HCT116 (cell line): ENCODE measurements around the gene HPCAL1. TPM values are rescaled to one million over a fixed set of nuclear protein-coding genes. Genes with fewer than 3 reads are reported as not detected.

Experiments used
- ATAC-seq: fragments of 200-7000 bp; cut with Tn5 transposase; 2 replicates; pipeline ENCODE4 v1.9.1; 2020; ENCODE audit warnings: mild to moderate bottlenecking, moderate library complexity
- BruUV-seq: library from RNA; stranded (reverse); fragments of 400-500 nt; replicated peaks from 2 replicates; lab custom pipeline; 2021; lab: Mats Ljungman, UMichigan
- CTCF ChIA-PET: fragments of 300-600 bp; sonication (Branson Sonifier 250); formaldehyde crosslinking; loops from one replicate; lab custom pipeline; 2021; ENCODE audit warnings: antibody characterized with exemption; lab: Charles Lee
- POLR2A ChIA-PET: fragments of 300-600, 350-600 bp; sonication (Branson Sonifier 250); formaldehyde crosslinking; loops from one replicate; lab custom pipeline; 2021; ENCODE audit warnings: antibody characterized with exemption; lab: Charles Lee
- RAD21 ChIA-PET, 2 experiments: fragments of 300-600 bp; sonication (Branson Sonifier 250); formaldehyde crosslinking; loops; one replicate each; lab custom pipeline; 2023; ENCODE audit warnings: low total read pairs in 2 of 2; ENCODE audit not compliant: uncharacterized antibody in 2 of 2, unreplicated experiment in 2 of 2, low non-redundant PET in 1 of 2; lab: Charles Lee
- DNase-seq: peaks from one replicate; pipeline ENCODE4 v3.0.0-alpha.2; 2010; ENCODE audit warnings: low read depth, low spot score
- H2AFZ ChIP-seq: fragments of 200-600 bp; shearing (Covaris generic), sonication (generic); 2 replicates; pipeline ENCODE4 v1.6.1; 2017; ENCODE audit warnings: low read depth, mixed run types, mixed read lengths, antibody characterized with exemption, low read length; ENCODE audit not compliant: poor library complexity, severe bottlenecking
- H3K27ac ChIP-seq: 2 replicates; pipeline ENCODE4 v1.5.1; 2012; ENCODE audit warnings: low read depth, low read length
- H3K27me3 ChIP-seq: fragments of 200-600 bp; sonication (generic); 2 replicates; pipeline ENCODE4 v1.6.1; 2016; ENCODE audit warnings: mixed run types, low read length, mixed read lengths; ENCODE audit not compliant: insufficient read depth
- H3K36me3 ChIP-seq, 2 experiments: fragments of 200-500 bp in 1 of 2; fragments of 200-600 bp in 1 of 2; sonication (Bioruptor generic) in 1 of 2; sonication (generic) in 1 of 2; 2 replicates each; pipeline versions ENCODE4 v1.5.1 to v1.6.1; 2014 to 2016; ENCODE audit warnings: low read length in 2 of 2, inconsistent platforms in 1 of 2, mixed read lengths in 1 of 2, mixed run types in 1 of 2; ENCODE audit not compliant: insufficient read depth in 2 of 2, control insufficient read depth in 1 of 2
- H3K4me1 ChIP-seq, 2 experiments: fragments of 200-600 bp in 1 of 2; sonication (generic) in 1 of 2; 2 replicates each; pipeline versions ENCODE4 v1.5.1 to v1.6.1; 2012 to 2017; ENCODE audit warnings: low read length in 2 of 2, inconsistent platforms in 1 of 2, mild to moderate bottlenecking in 1 of 2, mixed read lengths in 1 of 2, mixed run types in 1 of 2, moderate library complexity in 1 of 2; ENCODE audit not compliant: insufficient read depth in 2 of 2, control insufficient read depth in 1 of 2
- H3K4me2 ChIP-seq: fragments of 200-600 bp; sonication (generic); 2 replicates; pipeline ENCODE4 v1.6.1; 2017; ENCODE audit warnings: mixed run types, low read length, mixed read lengths
- H3K4me3 ChIP-seq, 2 experiments: fragments of 200-600 bp in 1 of 2; sonication (generic) in 1 of 2; replicated peaks in 1 of 2; 2 replicates each; pipeline ENCODE4 v1.5.1; 2011 to 2016; ENCODE audit warnings: low read length in 2 of 2, control low read depth in 1 of 2, low read depth in 1 of 2, mild to moderate bottlenecking in 1 of 2, mixed read lengths in 1 of 2, mixed run types in 1 of 2
- H3K79me2 ChIP-seq: fragments of 200-600 bp; sonication (generic); 2 replicates; pipeline ENCODE4 v1.6.1; 2017; ENCODE audit warnings: mild to moderate bottlenecking, mixed run types, low read length, moderate library complexity, mixed read lengths; ENCODE audit not compliant: insufficient read depth
- H3K9ac ChIP-seq: fragments of 200-600 bp; sonication (generic); 2 replicates; pipeline ENCODE4 v1.6.1; 2016; ENCODE audit warnings: low read length, mixed read lengths
- H3K9me2 ChIP-seq: fragments of 200-600 bp; sonication (generic), shearing (Covaris generic); 2 replicates; pipeline ENCODE4 v1.6.1; 2017; ENCODE audit warnings: mixed run types, mild to moderate bottlenecking, moderate library complexity; ENCODE audit not compliant: insufficient read depth
- H3K9me3 ChIP-seq, 2 experiments: fragments of 200-500 bp in 1 of 2; fragments of 200-600 bp in 1 of 2; sonication (Bioruptor generic) in 1 of 2; sonication (generic) in 1 of 2; 2 replicates each; pipeline ENCODE4 v1.6.1; 2014 to 2017; ENCODE audit warnings: low read length in 2 of 2, mixed read lengths in 2 of 2, inconsistent platforms in 1 of 2, low read depth in 1 of 2, mild to moderate bottlenecking in 1 of 2, mixed run types in 1 of 2, moderate library complexity in 1 of 2; ENCODE audit not compliant: control insufficient read depth in 1 of 2, insufficient read depth in 1 of 2
- H4K20me1 ChIP-seq: fragments of 200-600 bp; sonication (generic), shearing (Covaris generic); 2 replicates; pipeline ENCODE4 v1.6.1; 2017; ENCODE audit warnings: mixed run types, mild to moderate bottlenecking, moderate library complexity; ENCODE audit not compliant: insufficient read depth
- CBX3 ChIP-seq: IDR thresholded peaks from 2 replicates; pipeline ENCODE4 v1.6.1; 2012; ENCODE audit warnings: low read depth
- EZH2 ChIP-seq: fragments of 200-600 bp; sonication (generic); IDR thresholded peaks from 2 replicates; pipeline ENCODE4 v1.6.1; 2017; ENCODE audit warnings: antibody characterized with exemption, mixed run types
- FOSL1 ChIP-seq: IDR thresholded peaks from 2 replicates; pipeline ENCODE4 v1.6.1; 2012; ENCODE audit warnings: low read depth
- POLR2A ChIP-seq: IDR thresholded peaks from 2 replicates; pipeline ENCODE4 v1.7.0; 2011; ENCODE audit warnings: borderline replicate concordance; ENCODE audit not compliant: insufficient read depth, insufficient read length; ENCODE audit errors: extremely low read depth
- POLR2AphosphoS5 ChIP-seq: IDR thresholded peaks from 2 replicates; pipeline ENCODE4 v1.6.1; 2011; ENCODE audit warnings: mild to moderate bottlenecking, low read depth, low read length, moderate library complexity
- RAD21 ChIP-seq: IDR thresholded peaks from 2 replicates; pipeline ENCODE4 v1.6.1; 2012; ENCODE audit warnings: low read depth, mild to moderate bottlenecking
- YY1 ChIP-seq: IDR thresholded peaks from 2 replicates; pipeline ENCODE4 v1.6.1; 2011; ENCODE audit warnings: low read length, low read depth, moderate library complexity, mild to moderate bottlenecking; ENCODE audit not compliant: insufficient replicate concordance; ENCODE audit errors: extremely low read depth
- ZNF274 ChIP-seq: fragments of 200-500 bp; sonication (Bioruptor generic); IDR thresholded peaks from 2 replicates; pipeline ENCODE4 v1.6.1; 2014; ENCODE audit warnings: mild to moderate bottlenecking, low read depth, low read length, inconsistent platforms
- intact Hi-C: fragments of 100-400 bp; cut with micrococcal nuclease; formaldehyde crosslinking; loops from 2 replicates; pipeline ENCODE4 v1.10.0; 2022
- total RNA-seq: library from RNA; stranded (reverse); gene quantifications from one replicate; pipeline ENCODE4 v1.2.1, GENCODE V29; 2021; ENCODE audit not compliant: unreplicated experiment
- TF ChIP-seq, protein P1 (sequence below): IDR thresholded peaks from 2 replicates; pipeline ENCODE4 v1.6.1; 2012
- TF ChIP-seq, protein P2 (sequence below): IDR thresholded peaks from 2 replicates; pipeline ENCODE4 v1.6.1; 2012
- TF ChIP-seq, protein P3 (sequence below), 3 experiments: fragments of 200-600 bp in 1 of 3; sonication (generic) in 1 of 3; IDR thresholded peaks in 2 of 3; conservative IDR thresholded peaks in 1 of 3; 2 replicates each; pipeline ENCODE4 v1.5.1; 2012 to 2017; ENCODE audit warnings: low read depth in 2 of 3, low read length in 2 of 3, antibody characterized with exemption in 1 of 3, borderline replicate concordance in 1 of 3, control low read depth in 1 of 3, mild to moderate bottlenecking in 1 of 3, mixed read lengths in 1 of 3, mixed run types in 1 of 3, moderate library complexity in 1 of 3; ENCODE audit not compliant: insufficient read depth in 1 of 3

HPCAL1 gene
- total RNA-seq, 1 experiment from 2014 or later: 111 TPM

DNA sequence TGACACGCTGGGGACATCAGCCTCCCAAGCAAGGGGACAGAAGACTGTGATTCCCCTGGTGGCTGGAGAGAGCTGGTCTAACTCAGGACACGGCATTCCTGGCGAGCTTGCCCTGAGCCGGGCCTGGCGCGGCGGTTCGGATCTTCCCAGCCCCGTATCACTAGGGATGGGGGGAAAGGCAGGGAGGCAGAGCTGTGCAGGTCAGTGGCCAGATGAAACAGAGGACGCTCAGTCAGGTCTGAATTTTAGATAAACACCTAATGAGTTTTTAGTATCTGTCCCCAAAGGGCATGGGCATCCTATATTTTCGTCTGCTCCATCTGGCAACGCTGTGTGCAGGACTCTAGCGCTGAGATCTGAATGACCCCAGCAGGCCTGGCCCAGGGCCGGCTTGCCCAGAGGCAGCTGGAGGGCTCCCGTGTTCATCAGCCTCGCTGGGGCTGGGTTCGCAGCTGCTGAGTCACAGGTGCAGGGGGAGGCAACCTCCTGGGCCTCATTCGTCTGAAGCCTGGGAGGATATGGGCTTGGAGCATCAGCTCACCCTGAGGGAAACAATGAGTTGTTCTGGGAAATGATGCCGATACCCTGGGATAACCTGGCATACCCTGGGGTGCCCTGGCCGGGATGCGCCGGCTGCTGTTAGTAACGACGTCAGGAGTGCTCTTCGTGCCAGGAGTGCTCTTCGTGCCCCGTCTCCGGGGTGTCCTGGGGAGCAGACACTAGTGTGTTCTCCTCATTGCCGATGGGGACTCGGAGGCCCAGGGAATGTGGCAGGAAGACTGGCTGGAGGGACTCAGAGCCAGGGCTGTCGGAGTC, 48.1 kb upstream of the HPCAL1 start:
- ChIA-PET RAD21 (interaction anchor here in 1 of 2 experiments (0.7 kb wide), 1 partner anchor 35 kb away, joined by 3 read pairs; no protein-coding TSS in a partner anchor), POLR2A (no interaction called here), CTCF (no interaction called here)
- DNase-seq: no peak
- H3K4me2 ChIP-seq: peak overlapping the region; percentile 49
- peak; percentile 75 for ATAC-seq
- no peak overlapping the region for H3K4me3 ChIP-seq
- no peaks in the 10 kb centered on the region for H3K79me2 ChIP-seq
- H3K27me3 ChIP-seq: no peaks in the 10 kb centered on the region
- TF ChIP-seq YY1: no peak
- no peak for TF ChIP-seq EZH2
- TF ChIP-seq, protein P1, sequence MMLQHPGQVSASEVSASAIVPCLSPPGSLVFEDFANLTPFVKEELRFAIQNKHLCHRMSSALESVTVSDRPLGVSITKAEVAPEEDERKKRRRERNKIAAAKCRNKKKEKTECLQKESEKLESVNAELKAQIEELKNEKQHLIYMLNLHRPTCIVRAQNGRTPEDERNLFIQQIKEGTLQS: no peak
- intact Hi-C loops: no loop called here
- H4K20me1 ChIP-seq: no peaks in the 10 kb centered on the region
- H2AFZ ChIP-seq: peak overlapping the region; percentile 22
- no peak overlapping the region; the same call in 1 of the 2 replicates for H3K27ac ChIP-seq
- no peaks in the 10 kb centered on the region for H3K9me2 ChIP-seq
- H3K4me1 ChIP-seq: peaks cover 5 to 25% of the 10 kb centered on the region in 2 experiments; a peak in 3 of 4 replicates
- 0 out of 2 replicates have a peak overlapping the region, but pooled peaks have one; percentile 1 for H3K9ac ChIP-seq
- no peaks in the 10 kb centered on the region for H3K36me3 ChIP-seq
- H3K9me3 ChIP-seq: peaks cover under 1 to 10% of the 10 kb centered on the region in 2 experiments; a peak in 2 of 4 replicates
- no TSS peak for BruUV-seq

DNA sequence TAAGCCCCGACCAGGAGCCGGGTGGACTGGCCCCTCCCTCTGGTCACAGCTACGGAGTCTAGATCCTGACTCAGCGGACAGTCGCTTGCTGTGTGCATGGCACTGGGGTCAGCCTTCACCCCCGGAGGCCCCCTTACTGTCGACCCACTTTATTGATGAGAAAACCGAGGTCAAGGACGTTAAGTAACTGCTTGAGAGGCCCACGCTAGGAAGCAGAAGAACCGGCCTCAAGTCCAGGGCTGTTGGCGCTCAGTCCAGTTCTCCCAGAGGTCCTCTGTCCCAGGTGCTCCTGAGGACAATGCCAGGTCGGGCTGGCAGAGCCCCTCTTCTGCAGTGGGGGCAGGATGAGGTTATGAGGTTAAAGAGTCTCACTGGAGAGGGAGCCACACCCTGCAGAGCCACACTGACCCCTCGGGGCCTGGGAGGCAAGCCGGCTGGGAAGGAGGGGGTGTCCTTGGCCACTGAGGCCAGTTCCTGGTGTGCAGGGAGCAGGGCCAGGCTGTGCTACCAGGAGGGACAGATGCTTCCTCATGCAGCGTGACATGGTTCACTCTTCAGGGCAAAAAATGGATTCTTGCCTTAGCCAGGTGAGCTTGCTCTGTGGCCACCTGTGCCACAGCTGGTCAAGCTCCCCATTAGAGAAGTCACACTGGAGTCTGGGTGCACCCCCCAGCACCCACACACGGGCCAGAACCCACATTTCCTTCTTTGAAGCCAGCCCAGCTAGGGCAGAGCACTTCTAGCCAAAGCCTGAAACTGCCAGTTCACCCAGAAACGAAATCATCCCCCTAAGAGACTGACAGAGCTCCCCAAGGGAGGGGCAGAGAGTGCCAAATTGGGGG, 47.3 kb upstream of the HPCAL1 start:
- no peak overlapping the region for H3K4me3 ChIP-seq
- peaks cover 5 to 33% of the 10 kb centered on the region in 2 experiments; a peak in 3 of 4 replicates for H3K4me1 ChIP-seq
- BruUV-seq: no TSS peak
- H3K4me2 ChIP-seq: peak overlapping the region; percentile 49; the same call in 1 of the 2 replicates
- CTCF ChIA-PET: no interaction called here
- no peak overlapping the region for H3K9ac ChIP-seq
- POLR2A ChIA-PET: no interaction called here
- H3K9me3 ChIP-seq: peaks cover 0 to 5% of the 10 kb centered on the region in 2 experiments; a peak in 1 of 4 replicates
- H3K27me3 ChIP-seq: no peaks in the 10 kb centered on the region
- ATAC-seq (no peak), DNase-seq (no peak)
- H3K36me3 ChIP-seq: no peaks in the 10 kb centered on the region
- intact Hi-C loops: no loop called here
- RAD21 ChIA-PET: no interaction called here
- no peaks in the 10 kb centered on the region for H3K79me2 ChIP-seq
- no peaks in the 10 kb centered on the region for H4K20me1 ChIP-seq
- H3K9me2 ChIP-seq: no peaks in the 10 kb centered on the region
- no peak overlapping the region for H3K27ac ChIP-seq
- H2AFZ ChIP-seq: no peak overlapping the region
- TF ChIP-seq, protein P2, sequence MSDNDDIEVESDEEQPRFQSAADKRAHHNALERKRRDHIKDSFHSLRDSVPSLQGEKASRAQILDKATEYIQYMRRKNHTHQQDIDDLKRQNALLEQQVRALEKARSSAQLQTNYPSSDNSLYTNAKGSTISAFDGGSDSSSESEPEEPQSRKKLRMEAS: no peak
- TF ChIP-seq POLR2A: no peak
- TF ChIP-seq CBX3: no peak
- no peak for TF ChIP-seq ZNF274
- no peak for TF ChIP-seq RAD21
- TF ChIP-seq YY1: no peak
- TF ChIP-seq FOSL1: no peak
- TF ChIP-seq, protein P3, sequence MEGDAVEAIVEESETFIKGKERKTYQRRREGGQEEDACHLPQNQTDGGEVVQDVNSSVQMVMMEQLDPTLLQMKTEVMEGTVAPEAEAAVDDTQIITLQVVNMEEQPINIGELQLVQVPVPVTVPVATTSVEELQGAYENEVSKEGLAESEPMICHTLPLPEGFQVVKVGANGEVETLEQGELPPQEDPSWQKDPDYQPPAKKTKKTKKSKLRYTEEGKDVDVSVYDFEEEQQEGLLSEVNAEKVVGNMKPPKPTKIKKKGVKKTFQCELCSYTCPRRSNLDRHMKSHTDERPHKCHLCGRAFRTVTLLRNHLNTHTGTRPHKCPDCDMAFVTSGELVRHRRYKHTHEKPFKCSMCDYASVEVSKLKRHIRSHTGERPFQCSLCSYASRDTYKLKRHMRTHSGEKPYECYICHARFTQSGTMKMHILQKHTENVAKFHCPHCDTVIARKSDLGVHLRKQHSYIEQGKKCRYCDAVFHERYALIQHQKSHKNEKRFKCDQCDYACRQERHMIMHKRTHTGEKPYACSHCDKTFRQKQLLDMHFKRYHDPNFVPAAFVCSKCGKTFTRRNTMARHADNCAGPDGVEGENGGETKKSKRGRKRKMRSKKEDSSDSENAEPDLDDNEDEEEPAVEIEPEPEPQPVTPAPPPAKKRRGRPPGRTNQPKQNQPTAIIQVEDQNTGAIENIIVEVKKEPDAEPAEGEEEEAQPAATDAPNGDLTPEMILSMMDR (IDR thresholded peaks at IDR 0.05 in 2 of 3, conservative IDR thresholded peaks at IDR 0.05 in 1 of 3; ENCODE audit: borderline replicate concordance in 1 of 3, insufficient read depth in 1 of 3, low read depth in 2 of 3, low read length in 2 of 3): no peak
- no peak for TF ChIP-seq POLR2AphosphoS5
